Measurements from ENCODE around the gene FBXO39. TPM values are rescaled to one million over a fixed set of nuclear protein-coding genes. Genes with fewer than 3 reads are reported as not detected.
"Not testable (repeated sequence)": the region's sequence is repeated elsewhere in the genome, so short reads cannot be mapped to it uniquely, and the experiment has no call there.

FBXO39 gene
- total RNA-seq (2014; rRNA removed; shearing (Covaris generic); ENCODE audit: low replicate concordance): not detected in 2 replicates

GRCh38 chr17:6775871-6776405 lies at the start of gene FBXO39:
Gene FBXO39, plus strand, starts transcription at chr17:6776215. Its CDS starts 3,654 bp downstream, at chr17:6779869.
- H3K36me3 ChIP-seq (ENCODE audit: insufficient read depth, low read length): no peaks in the 10 kb centered on the region
- H3K4me1 ChIP-seq (ENCODE audit: low read length): no peaks in the 10 kb centered on the region
- no peaks in the 10 kb centered on the region for H4K20me1 ChIP-seq (ENCODE audit: insufficient read depth, low read depth, low read length)
- H3K9me2 ChIP-seq (replicated peaks; ENCODE audit: insufficient read depth, low read length): no peaks in the 10 kb centered on the region
- H3K9ac ChIP-seq (ENCODE audit: low read length): no peak within 1 kb of the TSS
- H3K4me2 ChIP-seq (ENCODE audit: low read depth, low read length, poor library complexity, severe bottlenecking): no peak within 1 kb of the TSS
- no peak within 1 kb of the TSS for H2AFZ ChIP-seq (ENCODE audit: low read length)
- DNase-seq: no peak
- no peaks in the 10 kb centered on the region for H3K79me2 ChIP-seq (ENCODE audit: low read length)
- H3K27me3 ChIP-seq (ENCODE audit: low read length): no peaks in the 10 kb centered on the region
- no peak within 1 kb of the TSS for H3K27ac ChIP-seq (ENCODE audit: low read length)
- H3K9me3 ChIP-seq (ENCODE audit: low read length): no peaks in the 10 kb centered on the region
- H3K4me3 ChIP-seq (ENCODE audit: low read length): no peak within 1 kb of the TSS

DNA sequence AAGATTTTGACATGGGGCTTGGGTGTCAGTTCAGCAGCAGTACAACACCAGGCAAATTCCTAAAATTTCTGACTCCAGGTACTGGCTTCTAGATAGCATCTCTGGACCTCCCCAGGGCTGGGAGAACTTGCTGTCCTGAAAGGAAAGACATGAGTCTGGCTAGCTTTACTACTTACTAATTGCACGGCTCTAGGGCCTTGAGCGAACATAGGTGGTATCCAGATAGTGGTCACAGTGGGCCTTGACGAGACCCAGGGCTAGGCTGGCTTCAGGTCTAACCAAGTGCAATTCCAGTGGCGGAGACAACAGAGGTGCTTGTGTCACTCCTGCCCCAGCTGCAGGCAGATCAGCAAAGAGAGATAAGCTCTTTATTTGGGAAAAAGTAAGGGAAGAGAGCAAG lies 46.5 kb upstream of the FBXO39 start:
- H3K27ac ChIP-seq (ENCODE audit: low read length): no peak overlapping the region
- H2AFZ ChIP-seq (ENCODE audit: low read length): no peak overlapping the region
- H3K9me2 ChIP-seq (replicated peaks; ENCODE audit: insufficient read depth, low read length): no peaks in the 10 kb centered on the region
- no peaks in the 10 kb centered on the region for H3K4me1 ChIP-seq (ENCODE audit: low read length)
- H3K9ac ChIP-seq (ENCODE audit: low read length): no peak overlapping the region
- no peaks in the 10 kb centered on the region for H3K27me3 ChIP-seq (ENCODE audit: low read length)
- no peak overlapping the region for H3K4me2 ChIP-seq (ENCODE audit: low read depth, low read length, poor library complexity, severe bottlenecking)
- no peaks in the 10 kb centered on the region for H4K20me1 ChIP-seq (ENCODE audit: insufficient read depth, low read depth, low read length)
- H3K36me3 ChIP-seq (ENCODE audit: insufficient read depth, low read length): no peaks in the 10 kb centered on the region
- no peak overlapping the region for H3K4me3 ChIP-seq (ENCODE audit: low read length)
- no peaks in the 10 kb centered on the region for H3K79me2 ChIP-seq (ENCODE audit: low read length)
- DNase-seq: no peak
- no peaks in the 10 kb centered on the region for H3K9me3 ChIP-seq (ENCODE audit: low read length)

- H3K9ac ChIP-seq (ENCODE audit: low read length); H3K9me3 ChIP-seq (ENCODE audit: low read length); H3K4me3 ChIP-seq (ENCODE audit: low read length); H4K20me1 ChIP-seq (ENCODE audit: insufficient read depth, low read depth, low read length); H3K36me3 ChIP-seq (ENCODE audit: insufficient read depth, low read length); H3K4me1 ChIP-seq (ENCODE audit: low read length); DNase-seq; H3K27ac ChIP-seq (ENCODE audit: low read length); H3K27me3 ChIP-seq (ENCODE audit: low read length); H2AFZ ChIP-seq (ENCODE audit: low read length); H3K4me2 ChIP-seq (ENCODE audit: low read depth, low read length, poor library complexity, severe bottlenecking); H3K79me2 ChIP-seq (ENCODE audit: low read length); H3K9me2 ChIP-seq (replicated peaks; ENCODE audit: insufficient read depth, low read length): not testable (repeated sequence)
Observed at GRCh38 chr17:6746665-6747064, 29.4 kb upstream of the FBXO39 start.

DNA sequence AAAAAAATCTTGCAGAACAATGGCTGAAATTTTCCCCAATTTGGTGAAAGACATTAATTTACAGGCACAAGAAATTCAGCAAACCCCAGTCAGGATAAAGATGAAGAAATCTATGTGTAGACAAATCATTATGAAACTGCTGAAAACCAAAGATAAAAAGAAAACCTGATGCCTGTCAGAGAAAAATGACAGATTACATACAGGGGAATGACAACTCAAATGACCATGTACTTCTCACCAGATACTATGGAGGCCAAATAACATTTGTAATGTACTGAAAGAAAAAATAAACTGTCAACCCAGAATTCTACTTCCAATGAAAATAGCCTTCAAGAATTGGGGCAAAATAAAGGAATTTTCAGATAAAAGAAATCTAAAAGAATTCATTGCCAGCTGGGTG lies 27.4 kb upstream of the FBXO39 start:
- no peak for DNase-seq
- no peak overlapping the region for H2AFZ ChIP-seq (ENCODE audit: low read length)
- no peaks in the 10 kb centered on the region for H3K9me2 ChIP-seq (replicated peaks; ENCODE audit: insufficient read depth, low read length)
- H3K9ac ChIP-seq (ENCODE audit: low read length): no peak overlapping the region
- no peaks in the 10 kb centered on the region for H4K20me1 ChIP-seq (ENCODE audit: insufficient read depth, low read depth, low read length)
- no peaks in the 10 kb centered on the region for H3K27me3 ChIP-seq (ENCODE audit: low read length)
- no peaks in the 10 kb centered on the region for H3K79me2 ChIP-seq (ENCODE audit: low read length)
- no peaks in the 10 kb centered on the region for H3K36me3 ChIP-seq (ENCODE audit: insufficient read depth, low read length)
- H3K4me2 ChIP-seq (ENCODE audit: low read depth, low read length, poor library complexity, severe bottlenecking): no peak overlapping the region
- H3K9me3 ChIP-seq (ENCODE audit: low read length): no peaks in the 10 kb centered on the region
- no peaks in the 10 kb centered on the region for H3K4me1 ChIP-seq (ENCODE audit: low read length)
- no peak overlapping the region for H3K4me3 ChIP-seq (ENCODE audit: low read length)
- H3K27ac ChIP-seq (ENCODE audit: low read length): no peak overlapping the region

- peak; percentile 46 for DNase-seq
- Histone ChIP-seq H3K4me3 (ENCODE audit: low read length) (no peak overlapping the region), H3K9me2 (replicated peaks; ENCODE audit: insufficient read depth, low read length) (no peaks in the 10 kb centered on the region), H3K36me3 (ENCODE audit: insufficient read depth, low read length) (no peaks in the 10 kb centered on the region), H3K9ac (ENCODE audit: low read length) (no peak overlapping the region), H4K20me1 (ENCODE audit: insufficient read depth, low read depth, low read length) (no peaks in the 10 kb centered on the region), H3K27me3 (ENCODE audit: low read length) (no peaks in the 10 kb centered on the region), H3K27ac (ENCODE audit: low read length) (no peak overlapping the region), H3K4me2 (ENCODE audit: low read depth, low read length, poor library complexity, severe bottlenecking) (no peak overlapping the region), H3K4me1 (ENCODE audit: low read length) (no peaks in the 10 kb centered on the region), H2AFZ (ENCODE audit: low read length) (no peak overlapping the region), H3K9me3 (ENCODE audit: low read length) (no peaks in the 10 kb centered on the region), H3K79me2 (ENCODE audit: low read length) (no peaks in the 10 kb centered on the region)
Observed at GRCh38 chr17:6749519-6749918, 26.5 kb upstream of the FBXO39 start.

GRCh38 chr17:6752068-6752909 lies 23.7 kb upstream of the FBXO39 start:
- no peaks in the 10 kb centered on the region for H3K27me3 ChIP-seq (ENCODE audit: low read length)
- no peak overlapping the region for H3K27ac ChIP-seq (ENCODE audit: low read length)
- H3K9me3 ChIP-seq (ENCODE audit: low read length): no peaks in the 10 kb centered on the region
- no peak overlapping the region for H3K9ac ChIP-seq (ENCODE audit: low read length)
- H3K9me2 ChIP-seq (replicated peaks; ENCODE audit: insufficient read depth, low read length): no peaks in the 10 kb centered on the region
- no peak overlapping the region for H3K4me2 ChIP-seq (ENCODE audit: low read depth, low read length, poor library complexity, severe bottlenecking)
- no peaks in the 10 kb centered on the region for H3K36me3 ChIP-seq (ENCODE audit: insufficient read depth, low read length)
- no peak for DNase-seq
- H3K4me3 ChIP-seq (ENCODE audit: low read length): no peak overlapping the region
- peaks cover 3% of the 10 kb centered on the region; the same call in 1 of the 2 replicates for H3K4me1 ChIP-seq (ENCODE audit: low read length)
- H2AFZ ChIP-seq (ENCODE audit: low read length): no peak overlapping the region
- no peaks in the 10 kb centered on the region for H4K20me1 ChIP-seq (ENCODE audit: insufficient read depth, low read depth, low read length)
- H3K79me2 ChIP-seq (ENCODE audit: low read length): no peaks in the 10 kb centered on the region

DNA sequence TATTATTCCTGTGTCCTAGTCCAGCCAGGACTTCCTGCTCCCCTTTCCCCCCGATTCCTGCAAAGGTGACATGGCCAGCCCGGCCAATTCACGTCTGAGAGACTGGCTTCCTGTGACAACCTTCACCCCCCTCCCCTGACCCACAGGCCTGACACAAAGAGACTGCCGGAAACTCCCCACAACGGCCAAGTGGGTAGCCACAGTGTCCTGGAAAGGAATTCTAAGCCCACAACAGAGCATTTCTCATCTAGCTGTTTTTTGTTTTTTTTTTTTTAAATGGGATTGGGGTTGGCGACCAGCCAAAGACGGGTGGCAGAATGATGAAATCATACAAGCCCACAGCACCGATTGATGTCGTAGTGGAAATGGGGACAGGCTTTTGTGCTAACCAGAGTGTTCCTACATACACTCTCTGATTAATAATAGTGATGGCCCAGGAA lies 23.0 kb upstream of the FBXO39 start:
- Histone ChIP-seq H3K9me2 (replicated peaks; ENCODE audit: insufficient read depth, low read length) (no peaks in the 10 kb centered on the region), H3K9ac (ENCODE audit: low read length) (no peak overlapping the region), H2AFZ (ENCODE audit: low read length) (no peak overlapping the region), H3K9me3 (ENCODE audit: low read length) (no peaks in the 10 kb centered on the region), H3K27me3 (ENCODE audit: low read length) (no peaks in the 10 kb centered on the region), H3K36me3 (ENCODE audit: insufficient read depth, low read length) (no peaks in the 10 kb centered on the region), H4K20me1 (ENCODE audit: insufficient read depth, low read depth, low read length) (no peaks in the 10 kb centered on the region), H3K27ac (ENCODE audit: low read length) (no peak overlapping the region), H3K4me1 (ENCODE audit: low read length) (peaks cover 3% of the 10 kb centered on the region; the same call in 1 of the 2 replicates), H3K4me2 (ENCODE audit: low read depth, low read length, poor library complexity, severe bottlenecking) (no peak overlapping the region), H3K4me3 (ENCODE audit: low read length) (no peak overlapping the region), H3K79me2 (ENCODE audit: low read length) (no peaks in the 10 kb centered on the region)
- DNase-seq: no peak

DNA sequence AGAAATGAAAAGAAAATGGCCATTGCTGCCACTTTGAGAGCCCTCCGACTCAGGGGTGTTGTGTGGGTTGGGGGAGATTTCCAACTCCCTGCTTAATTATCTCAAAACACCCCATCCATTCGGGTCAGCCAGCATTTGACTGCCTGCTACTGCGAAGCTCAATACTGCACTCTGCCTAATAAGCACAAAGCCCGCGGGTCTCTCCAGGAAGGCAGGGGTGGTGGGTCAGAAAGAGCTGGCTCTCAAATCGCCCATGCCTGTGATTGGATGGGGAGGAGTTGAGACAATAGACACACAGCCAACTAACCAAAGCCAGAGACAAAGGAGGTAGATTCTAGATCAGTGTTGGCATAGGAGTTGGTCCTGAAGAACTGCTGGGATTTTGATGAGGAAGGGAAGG lies 22.5 kb upstream of the FBXO39 start:
- no peak for DNase-seq
- peaks cover 3% of the 10 kb centered on the region; the same call in 1 of the 2 replicates for H3K4me1 ChIP-seq (ENCODE audit: low read length)
- no peak overlapping the region for H2AFZ ChIP-seq (ENCODE audit: low read length)
- H3K9me2 ChIP-seq (replicated peaks; ENCODE audit: insufficient read depth, low read length): no peaks in the 10 kb centered on the region
- no peak overlapping the region for H3K4me3 ChIP-seq (ENCODE audit: low read length)
- H3K9me3 ChIP-seq (ENCODE audit: low read length): no peaks in the 10 kb centered on the region
- H3K27me3 ChIP-seq (ENCODE audit: low read length): no peaks in the 10 kb centered on the region
- no peaks in the 10 kb centered on the region for H3K36me3 ChIP-seq (ENCODE audit: insufficient read depth, low read length)
- H3K79me2 ChIP-seq (ENCODE audit: low read length): no peaks in the 10 kb centered on the region
- no peak overlapping the region for H3K9ac ChIP-seq (ENCODE audit: low read length)
- no peaks in the 10 kb centered on the region for H4K20me1 ChIP-seq (ENCODE audit: insufficient read depth, low read depth, low read length)
- no peak overlapping the region for H3K27ac ChIP-seq (ENCODE audit: low read length)
- H3K4me2 ChIP-seq (ENCODE audit: low read depth, low read length, poor library complexity, severe bottlenecking): no peak overlapping the region

Data from Karpas-422 (cell line).